H9 (cell line): Measurements from ENCODE around the gene APOBEC4. TPM values are rescaled to one million over a fixed set of nuclear protein-coding genes. Genes with fewer than 3 reads are reported as not detected.

ENCODE experiments used
- DNase-seq: peaks from one replicate; pipeline ENCODE4 v3.0.0-alpha.2; 2017
- H2AFZ ChIP-seq: one replicate; pipeline ENCODE4 v1.6.1; 2013; ENCODE audit warnings: mild to moderate bottlenecking, low read length, control low read depth, moderate library complexity
- H2AK5ac ChIP-seq: 2 replicates; pipeline ENCODE4 v1.6.1; 2013; ENCODE audit warnings: low read length, control low read depth, mixed read lengths; ENCODE audit not compliant: insufficient read length
- H2BK120ac ChIP-seq: one replicate; pipeline ENCODE4 v1.6.1; 2013; ENCODE audit warnings: low read depth, mild to moderate bottlenecking, low read length, control low read depth, inconsistent platforms; ENCODE audit not compliant: poor library complexity, severe bottlenecking
- H2BK12ac ChIP-seq: 2 replicates; pipeline ENCODE4 v1.6.1; 2013; ENCODE audit warnings: low read length, control low read depth, mixed read lengths, low read depth; ENCODE audit not compliant: insufficient read length
- H2BK15ac ChIP-seq: 2 replicates; pipeline ENCODE4 v1.6.1; 2013; ENCODE audit warnings: low read depth, low read length, control low read depth
- H2BK20ac ChIP-seq: one replicate; pipeline ENCODE4 v1.6.1; 2013; ENCODE audit warnings: low read depth, mild to moderate bottlenecking, low read length, control low read depth, inconsistent platforms; ENCODE audit not compliant: poor library complexity, severe bottlenecking
- H2BK5ac ChIP-seq: 2 replicates; pipeline ENCODE4 v1.6.1; 2013; ENCODE audit warnings: low read length, control low read depth, mixed read lengths; ENCODE audit not compliant: insufficient read length
- H3K14ac ChIP-seq: 2 replicates; pipeline ENCODE4 v1.6.1; 2013; ENCODE audit warnings: low read length, control low read depth; ENCODE audit not compliant: insufficient read depth
- H3K18ac ChIP-seq: 2 replicates; pipeline ENCODE4 v1.6.1; 2013; ENCODE audit warnings: low read depth, mild to moderate bottlenecking, mixed read lengths, low read length, control low read depth; ENCODE audit not compliant: insufficient read length
- H3K23ac ChIP-seq: 2 replicates; pipeline ENCODE4 v1.6.1; 2013; ENCODE audit warnings: low read length, control low read depth, mixed read lengths, low read depth; ENCODE audit not compliant: insufficient read length
- H3K23me2 ChIP-seq: 2 replicates; pipeline ENCODE4 v1.6.1; 2013; ENCODE audit warnings: low read depth, mild to moderate bottlenecking, mixed read lengths, low read length, control low read depth; ENCODE audit not compliant: insufficient read length, poor library complexity, severe bottlenecking
- H3K27ac ChIP-seq: 2 replicates; pipeline ENCODE4 v1.5.1; 2013; ENCODE audit warnings: low read length, control low read depth, mixed read lengths, low read depth; ENCODE audit not compliant: insufficient read length
- H3K27me3 ChIP-seq: 2 replicates; pipeline ENCODE4 v1.6.1; 2013; ENCODE audit warnings: low read length, control low read depth, inconsistent platforms; ENCODE audit not compliant: insufficient read depth
- H3K4ac ChIP-seq: 2 replicates; pipeline ENCODE4 v1.6.1; 2013; ENCODE audit warnings: low read depth, mild to moderate bottlenecking, control low read depth, inconsistent platforms, low read length, moderate library complexity
- H3K4me1 ChIP-seq: 2 replicates; pipeline ENCODE4 v1.6.1; 2013; ENCODE audit warnings: low read length, control low read depth, inconsistent platforms; ENCODE audit not compliant: insufficient read depth
- H3K4me2 ChIP-seq: 2 replicates; pipeline ENCODE4 v1.6.1; 2013; ENCODE audit warnings: low read length, control low read depth, mixed read lengths; ENCODE audit not compliant: insufficient read length, insufficient read depth
- H3K56ac ChIP-seq: 2 replicates; pipeline ENCODE4 v1.6.1; 2013; ENCODE audit warnings: low read depth, mild to moderate bottlenecking, mixed read lengths, low read length, control low read depth; ENCODE audit not compliant: insufficient read length
- H3K79me1 ChIP-seq: 2 replicates; pipeline ENCODE4 v1.6.1; 2013; ENCODE audit warnings: low read depth, mild to moderate bottlenecking, moderate library complexity, low read length, control low read depth, inconsistent platforms; ENCODE audit not compliant: insufficient read depth, poor library complexity, severe bottlenecking
- H3K79me2 ChIP-seq: 2 replicates; pipeline ENCODE4 v1.6.1; 2013; ENCODE audit warnings: low read length, control low read depth, inconsistent platforms; ENCODE audit not compliant: insufficient read depth
- H3K9ac ChIP-seq: 2 replicates; pipeline ENCODE4 v1.6.1; 2013; ENCODE audit warnings: low read length, control low read depth, mixed read lengths; ENCODE audit not compliant: insufficient read length; ENCODE audit errors: extremely low read depth
- H3K9me3 ChIP-seq: one replicate; pipeline ENCODE4 v1.6.1; 2013; ENCODE audit warnings: low read depth, low read length, inconsistent platforms; ENCODE audit not compliant: control insufficient read depth
- H3T11ph ChIP-seq: one replicate; pipeline ENCODE4 v1.6.1; 2013; ENCODE audit warnings: mild to moderate bottlenecking, low read length, control low read depth, inconsistent platforms
- H4K20me1 ChIP-seq: one replicate; pipeline ENCODE4 v1.6.1; 2013; ENCODE audit not compliant: control insufficient read depth, insufficient read length, insufficient read depth
- H4K5ac ChIP-seq: 2 replicates; pipeline ENCODE4 v1.6.1; 2013; ENCODE audit warnings: low read depth, mild to moderate bottlenecking, mixed read lengths, low read length, control low read depth; ENCODE audit not compliant: insufficient read length
- H4K8ac ChIP-seq: replicated peaks from 2 replicates; pipeline ENCODE4 v1.6.1; 2013; ENCODE audit warnings: low read length, control low read depth, mixed read lengths, low read depth; ENCODE audit not compliant: insufficient read length
- H4K91ac ChIP-seq: 2 replicates; pipeline ENCODE4 v1.6.1; 2013; ENCODE audit warnings: low read depth, mild to moderate bottlenecking, moderate library complexity, mixed read lengths, low read length, control low read depth; ENCODE audit not compliant: insufficient read length
- H3K27ac Mint-ChIP-seq, 3 experiments: 2 replicates in 2 of 3; 3 replicates in 1 of 3; pipeline ENCODE4 v1.8.0; 2020 to 2021; ENCODE audit warnings: mixed read lengths in 3 of 3, mild to moderate bottlenecking in 1 of 3, moderate library complexity in 1 of 3
- H3K27me3 Mint-ChIP-seq: 2 replicates; pipeline ENCODE4 v1.8.0; 2021; ENCODE audit warnings: low read depth, mild to moderate bottlenecking, moderate library complexity, mixed read lengths
- H3K36me3 Mint-ChIP-seq, 3 experiments: 2 replicates in 2 of 3; 3 replicates in 1 of 3; pipeline ENCODE4 v1.8.0; 2020 to 2021; ENCODE audit warnings: low read depth in 3 of 3, mixed read lengths in 3 of 3; ENCODE audit not compliant: insufficient read depth in 1 of 3
- H3K4me1 Mint-ChIP-seq, 2 experiments: 2 replicates each; pipeline ENCODE4 v1.8.0; 2020; ENCODE audit warnings: mixed read lengths in 2 of 2
- H3K4me3 Mint-ChIP-seq, 2 experiments: 2 replicates in 1 of 2; 3 replicates in 1 of 2; pipeline ENCODE4 v1.8.0; 2020 to 2021; ENCODE audit warnings: mild to moderate bottlenecking in 2 of 2, mixed read lengths in 2 of 2, moderate library complexity in 1 of 2
- H3K9me3 Mint-ChIP-seq, 2 experiments: 2 replicates in 1 of 2; 3 replicates in 1 of 2; pipeline ENCODE4 v1.8.0; 2020; ENCODE audit warnings: mild to moderate bottlenecking in 2 of 2, mixed read lengths in 2 of 2, moderate library complexity in 1 of 2
- CTCF ChIP-seq: fragments of 200-600 bp; sonication (generic); conservative IDR thresholded peaks from 3 replicates; pipeline ENCODE4 v1.8.0; 2021; ENCODE audit warnings: antibody characterized with exemption, mild to moderate bottlenecking
- WGBS: extraction: QIAGEN DNeasy Blood & Tissue Kit; methylation state at CpG from one replicate; pipeline ENCODE4 v1.1.7; 2013; ENCODE audit warnings: missing lambda C conversion rate, low lambda C conversion rate, mixed read lengths; ENCODE audit not compliant: insufficient read length; ENCODE audit errors: extremely low coverage; 5-methylcytosine and 5-hydroxymethylcytosine counted together
- total RNA-seq: library from RNA; stranded (reverse); gene quantifications from 2 replicates; pipeline ENCODE4 v1.2.1, GENCODE V29; 2021

The APOBEC4 gene
- total RNA-seq, 1 experiment from 2014 or later: not detected

GRCh38 chr1:183673605-183674323, 20.6 kb upstream of the APOBEC4 start:
- H3K23ac ChIP-seq: no peak overlapping the region
- no peak for DNase-seq
- H4K20me1 ChIP-seq: no peaks in the 10 kb centered on the region
- no peak overlapping the region for H3K56ac ChIP-seq
- Mint-ChIP-seq H3K27me3 (no peaks in the 10 kb centered on the region; the same call in 1 of the 2 replicates), H3K4me3 (no peak overlapping the region), H3K9me3 (peaks cover 5 to 10% of the 10 kb centered on the region in 2 experiments; a peak in 3 of 5 replicates), H3K4me1 (peaks cover 3 to 5% of the 10 kb centered on the region in 2 experiments; a peak in 3 of 4 replicates), H3K27ac (no peak overlapping the region), H3K36me3 (peaks cover 0 to 8% (median 5%) of the 10 kb centered on the region in 3 experiments; a peak in 3 of 7 replicates)
- H3K9me3 ChIP-seq: no peaks in the 10 kb centered on the region
- H4K5ac ChIP-seq: no peak overlapping the region
- H3T11ph ChIP-seq: no peak overlapping the region
- no peak overlapping the region for H4K8ac ChIP-seq
- no peak overlapping the region for H2AK5ac ChIP-seq
- no peak overlapping the region for H3K18ac ChIP-seq
- no peaks in the 10 kb centered on the region for H3K27me3 ChIP-seq
- no peak overlapping the region for H3K14ac ChIP-seq
- no peak overlapping the region for H3K4me2 ChIP-seq
- no peak overlapping the region for H2BK12ac ChIP-seq
- no peak overlapping the region for H4K91ac ChIP-seq
- no CpG with 5 or more reads among the region's 2 CpGs for WGBS
- no peak overlapping the region for H2BK20ac ChIP-seq
- H3K4me1 ChIP-seq: no peaks in the 10 kb centered on the region
- no peak overlapping the region for H3K4ac ChIP-seq
- H2AFZ ChIP-seq: no peak overlapping the region
- no peak for TF ChIP-seq CTCF
- H2BK5ac ChIP-seq: no peak overlapping the region
- no peak overlapping the region for H3K9ac ChIP-seq
- H3K79me1 ChIP-seq: no peaks in the 10 kb centered on the region
- no peaks in the 10 kb centered on the region for H3K23me2 ChIP-seq
- no peak overlapping the region for H2BK15ac ChIP-seq
- no peak overlapping the region for H2BK120ac ChIP-seq
- H3K27ac ChIP-seq: no peak overlapping the region
- H3K79me2 ChIP-seq: no peaks in the 10 kb centered on the region
